ENCODE data around the gene LRRTM4. TPM values are rescaled to one million over a fixed set of nuclear protein-coding genes. Genes with fewer than 3 reads are reported as not detected.

Gene LRRTM4
- total and polyA plus RNA-seq, 10 of the 15 experiments (the other 5 are each of a cell fraction or from before 2014, with no cell fraction given) = 0.01 to 1.0 TPM; not detected in 8

DNA sequence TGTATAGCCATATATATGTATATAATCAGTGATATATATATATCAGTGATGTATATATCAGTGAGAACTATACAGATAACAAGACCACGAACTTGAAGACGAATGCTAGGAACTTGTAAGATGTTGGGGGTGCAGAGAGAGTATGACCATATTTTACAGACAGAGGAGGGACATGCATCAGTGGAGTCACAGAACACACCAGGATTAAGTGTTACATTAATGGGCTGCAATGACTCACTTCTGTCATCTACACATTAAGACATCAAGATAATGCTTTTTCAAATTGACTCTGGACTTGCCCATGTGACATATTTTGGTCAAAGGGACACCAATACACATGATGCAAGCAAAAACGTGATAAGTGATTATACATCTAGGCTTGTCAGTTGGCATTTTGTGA, 501.0 kb downstream of the LRRTM4 start:
- 0% methylated on average over 3 of the region's 3 CpGs for WGBS (ENCODE audit: insufficient coverage, insufficient replicate concordance, low lambda C conversion rate, missing lambda C conversion rate)
- Histone ChIP-seq H3K4me2 (ENCODE audit: control insufficient read depth, insufficient read depth) (no peak overlapping the region), H3K27ac (ENCODE audit: control insufficient read depth, insufficient read depth) (no peak overlapping the region), H3K9ac (ENCODE audit: control insufficient read depth, insufficient read depth, low read length) (no peak overlapping the region), H3K36me3 (ENCODE audit: control insufficient read depth in 2 of 2, insufficient read depth in 2 of 2, low read length in 1 of 2) (no peaks in the 10 kb centered on the region), H3K79me2 (ENCODE audit: control insufficient read depth, insufficient read depth, low read length) (no peaks in the 10 kb centered on the region), H4K20me1 (ENCODE audit: control insufficient read depth, insufficient read depth) (no peaks in the 10 kb centered on the region), H3K9me3 (replicated peaks; ENCODE audit: control insufficient read depth, insufficient read depth, low read length) (no peaks in the 10 kb centered on the region), H3K4me3 (no peak overlapping the region), H3K4me1 (ENCODE audit: control insufficient read depth, insufficient read depth, low read length) (no peaks in the 10 kb centered on the region), H2AFZ (ENCODE audit: control insufficient read depth, low read depth, low read length) (no peak overlapping the region), H3K27me3 (replicated peaks in 1 of 2; ENCODE audit: control insufficient read depth in 2 of 2, insufficient read depth in 2 of 2, low read length in 1 of 2) (no peaks in the 10 kb centered on the region)
- ATAC-seq (no peak), DNase-seq (ENCODE audit: low read depth, low spot score) (no peak), FAIRE-seq (no peak)
- SMC1A ChIA-PET (ENCODE audit: uncharacterized antibody, unreplicated experiment) = no interaction called here
- POLR2A ChIA-PET = no interaction called here
- RAD21 ChIA-PET (ENCODE audit: unreplicated experiment) = no interaction called here
- TF ChIP-seq KDM1A (IDR thresholded peaks at IDR 0.05; ENCODE audit: borderline replicate concordance) (no peak), USF1 (IDR thresholded peaks at IDR 0.05; ENCODE audit: borderline replicate concordance, extremely low read length, insufficient read depth, low read depth, low read length) (no peak), CBX3 (IDR thresholded peaks at IDR 0.05; ENCODE audit: borderline replicate concordance, low read depth) (no peak), TCF7 (IDR thresholded peaks at IDR 0.05; ENCODE audit: borderline replicate concordance) (no peak), SIN3A (IDR thresholded peaks at IDR 0.05; ENCODE audit: low read depth, low read length) (no peak), SMC3 (IDR thresholded peaks at IDR 0.05; ENCODE audit: borderline replicate concordance, low read length) (no peak), BCLAF1 (IDR thresholded peaks at IDR 0.05) (no peak), MYC (IDR thresholded peaks at IDR 0.05; ENCODE audit: insufficient read depth, insufficient read length, insufficient replicate concordance, low read length, severe bottlenecking) (no peak), FOS (IDR thresholded peaks at IDR 0.05; ENCODE audit: borderline replicate concordance, extremely low read depth, insufficient read length) (no peak), EED (IDR thresholded peaks at IDR 0.05; ENCODE audit: low read depth) (no peak), ZNF622 (IDR thresholded peaks at IDR 0.05) (no peak), ZNF24 (IDR thresholded peaks at IDR 0.05) (no peak), POLR2A (IDR thresholded peaks at IDR 0.05; ENCODE audit: low read depth, low read length) (no peak), PAX5 (IDR thresholded peaks at IDR 0.05; ENCODE audit: borderline replicate concordance, low read depth, low read length) (no peak), RAD21 (IDR thresholded peaks at IDR 0.05; ENCODE audit: insufficient read depth, low read depth, low read length) (no peak), SPI1 (IDR thresholded peaks at IDR 0.05; ENCODE audit: borderline replicate concordance, insufficient read depth, low read depth, low read length) (no peak)
- TF ChIP-seq, protein P1, sequence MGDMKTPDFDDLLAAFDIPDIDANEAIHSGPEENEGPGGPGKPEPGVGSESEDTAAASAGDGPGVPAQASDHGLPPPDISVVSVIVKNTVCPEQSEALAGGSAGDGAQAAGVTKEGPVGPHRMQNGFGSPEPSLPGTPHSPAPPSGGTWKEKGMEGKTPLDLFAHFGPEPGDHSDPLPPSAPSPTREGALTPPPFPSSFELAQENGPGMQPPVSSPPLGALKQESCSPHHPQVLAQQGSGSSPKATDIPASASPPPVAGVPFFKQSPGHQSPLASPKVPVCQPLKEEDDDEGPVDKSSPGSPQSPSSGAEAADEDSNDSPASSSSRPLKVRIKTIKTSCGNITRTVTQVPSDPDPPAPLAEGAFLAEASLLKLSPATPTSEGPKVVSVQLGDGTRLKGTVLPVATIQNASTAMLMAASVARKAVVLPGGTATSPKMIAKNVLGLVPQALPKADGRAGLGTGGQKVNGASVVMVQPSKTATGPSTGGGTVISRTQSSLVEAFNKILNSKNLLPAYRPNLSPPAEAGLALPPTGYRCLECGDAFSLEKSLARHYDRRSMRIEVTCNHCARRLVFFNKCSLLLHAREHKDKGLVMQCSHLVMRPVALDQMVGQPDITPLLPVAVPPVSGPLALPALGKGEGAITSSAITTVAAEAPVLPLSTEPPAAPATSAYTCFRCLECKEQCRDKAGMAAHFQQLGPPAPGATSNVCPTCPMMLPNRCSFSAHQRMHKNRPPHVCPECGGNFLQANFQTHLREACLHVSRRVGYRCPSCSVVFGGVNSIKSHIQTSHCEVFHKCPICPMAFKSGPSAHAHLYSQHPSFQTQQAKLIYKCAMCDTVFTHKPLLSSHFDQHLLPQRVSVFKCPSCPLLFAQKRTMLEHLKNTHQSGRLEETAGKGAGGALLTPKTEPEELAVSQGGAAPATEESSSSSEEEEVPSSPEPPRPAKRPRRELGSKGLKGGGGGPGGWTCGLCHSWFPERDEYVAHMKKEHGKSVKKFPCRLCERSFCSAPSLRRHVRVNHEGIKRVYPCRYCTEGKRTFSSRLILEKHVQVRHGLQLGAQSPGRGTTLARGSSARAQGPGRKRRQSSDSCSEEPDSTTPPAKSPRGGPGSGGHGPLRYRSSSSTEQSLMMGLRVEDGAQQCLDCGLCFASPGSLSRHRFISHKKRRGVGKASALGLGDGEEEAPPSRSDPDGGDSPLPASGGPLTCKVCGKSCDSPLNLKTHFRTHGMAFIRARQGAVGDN (IDR thresholded peaks at IDR 0.05) = no peak
- in situ Hi-C loops (cut with MboI) = no loop called here
- intact Hi-C loops (cut with micrococcal nuclease; ENCODE audit: unreplicated experiment) = no loop called here
- CTCF ChIA-PET = no interaction called here
- no TSS peak for BruUV-seq (replicated peaks)

All from GM12878 (cell line).